IMR-90 (cell line): ENCODE results near the gene FMO2. TPM values are rescaled to one million over a fixed set of nuclear protein-coding genes. Genes with fewer than 3 reads are reported as not detected.

Source experiments
- ATAC-seq: fragments of 200-7000 bp; cut with Tn5 transposase; 2 replicates; pipeline ENCODE4 v1.9.1; 2020; ENCODE audit warnings: low read depth, mild to moderate bottlenecking, moderate library complexity
- BruUV-seq: library from RNA; stranded (reverse); fragments of 400-500 nt; replicated peaks from 2 replicates; lab custom pipeline; 2021; lab: Mats Ljungman, UMichigan
- CTCF ChIA-PET: fragments of 300-600 bp; formaldehyde crosslinking; extraction: SDS; loops from one replicate; lab custom pipeline; 2021; ENCODE audit warnings: antibody characterized with exemption; lab: Yijun Ruan, JAX
- POLR2A ChIA-PET: fragments of 300-600 bp; sonication (Branson Sonifier 250); formaldehyde crosslinking; loops from one replicate; lab custom pipeline; 2022; ENCODE audit warnings: antibody characterized with exemption; ENCODE audit not compliant: unreplicated experiment; lab: Charles Lee
- DNase-seq: peaks from one replicate; pipeline ENCODE4 v3.0.0; 2013
- H2AFZ ChIP-seq: replicated peaks from 2 replicates; pipeline ENCODE3; 2013; ENCODE audit warnings: low read length, mild to moderate bottlenecking; ENCODE audit not compliant: poor library complexity
- H2AK5ac ChIP-seq: 2 replicates; pipeline ENCODE4 v1.6.1; 2013; ENCODE audit warnings: low read depth, low read length, inconsistent platforms
- H2AK9ac ChIP-seq: replicated peaks from 2 replicates; pipeline ENCODE3; 2013; ENCODE audit warnings: mild to moderate bottlenecking, low read depth, low read length, moderate library complexity; ENCODE audit not compliant: poor library complexity
- H2BK120ac ChIP-seq: 2 replicates; pipeline ENCODE4 v1.6.1; 2013; ENCODE audit warnings: low read depth, low read length, inconsistent platforms
- H2BK15ac ChIP-seq: 3 replicates; pipeline ENCODE4 v1.6.1; 2013; ENCODE audit warnings: low read depth, low read length, inconsistent platforms
- H2BK20ac ChIP-seq: 2 replicates; pipeline ENCODE4 v1.6.1; 2013; ENCODE audit warnings: low read depth, mild to moderate bottlenecking, inconsistent platforms, low read length, moderate library complexity
- H2BK5ac ChIP-seq: 2 replicates; pipeline ENCODE4 v1.6.1; 2013; ENCODE audit warnings: mild to moderate bottlenecking, low read depth, low read length, inconsistent platforms; ENCODE audit not compliant: poor library complexity, severe bottlenecking
- H3K14ac ChIP-seq: replicated peaks from 2 replicates; pipeline ENCODE4 v1.6.1; 2013; ENCODE audit warnings: low read depth, low read length, inconsistent platforms
- H3K18ac ChIP-seq: 2 replicates; pipeline ENCODE4 v1.6.1; 2013; ENCODE audit warnings: low read depth, low read length, control low read depth
- H3K23ac ChIP-seq: 2 replicates; pipeline ENCODE4 v1.6.1; 2013; ENCODE audit warnings: low read depth, low read length, inconsistent platforms
- H3K27ac ChIP-seq: 2 replicates; pipeline ENCODE4 v1.5.1; 2013; ENCODE audit warnings: mild to moderate bottlenecking, control low read depth, low read length; ENCODE audit not compliant: insufficient read depth
- H3K27me3 ChIP-seq: 2 replicates; pipeline ENCODE4 v1.6.1; 2013; ENCODE audit warnings: low read length; ENCODE audit not compliant: control insufficient read depth, insufficient read depth
- H3K36me3 ChIP-seq: 2 replicates; pipeline ENCODE4 v1.6.1; 2013; ENCODE audit warnings: low read length, mixed read lengths; ENCODE audit not compliant: control insufficient read depth, insufficient read depth
- H3K4ac ChIP-seq: 2 replicates; pipeline ENCODE4 v1.6.1; 2013; ENCODE audit warnings: low read depth, low read length, inconsistent platforms
- H3K4me1 ChIP-seq: 2 replicates; pipeline ENCODE4 v1.6.1; 2013; ENCODE audit warnings: low read length, mixed read lengths; ENCODE audit not compliant: control insufficient read depth, insufficient read depth
- H3K4me2 ChIP-seq: 2 replicates; pipeline ENCODE4 v1.6.1; 2013; ENCODE audit warnings: low read depth, mild to moderate bottlenecking, control low read depth, low read length, moderate library complexity
- H3K4me3 ChIP-seq: 2 replicates; pipeline ENCODE4 v1.5.1; 2013; ENCODE audit warnings: low read depth, mild to moderate bottlenecking, control low read depth, low read length, moderate library complexity; ENCODE audit not compliant: insufficient read depth
- H3K56ac ChIP-seq: 2 replicates; pipeline ENCODE4 v1.6.1; 2013; ENCODE audit warnings: low read length, inconsistent platforms; ENCODE audit not compliant: insufficient read depth; ENCODE audit errors: extremely low read depth
- H3K79me1 ChIP-seq, 2 experiments: 2 replicates each; pipeline ENCODE4 v1.6.1; 2013; ENCODE audit warnings: low read length in 2 of 2, inconsistent platforms in 1 of 2, low read depth in 1 of 2
- H3K9ac ChIP-seq: 2 replicates; pipeline ENCODE4 v1.6.1; 2013; ENCODE audit warnings: low read depth, low read length, control low read depth
- H3K9me1 ChIP-seq: 2 replicates; pipeline ENCODE4 v1.6.1; 2013; ENCODE audit warnings: low read length, inconsistent platforms; ENCODE audit not compliant: insufficient read depth
- H3K9me3 ChIP-seq: 2 replicates; pipeline ENCODE4 v1.6.1; 2013; ENCODE audit warnings: low read length; ENCODE audit not compliant: control insufficient read depth, insufficient read depth
- H4K20me1 ChIP-seq: 2 replicates; pipeline ENCODE4 v1.6.1; 2013; ENCODE audit warnings: low read length, inconsistent platforms; ENCODE audit not compliant: insufficient read depth
- H4K5ac ChIP-seq: 2 replicates; pipeline ENCODE4 v1.6.1; 2013; ENCODE audit warnings: mild to moderate bottlenecking, low read depth, low read length, control low read depth
- H4K8ac ChIP-seq, 2 experiments: 2 replicates each; pipeline ENCODE4 v1.6.1; 2013; ENCODE audit warnings: low read depth in 2 of 2, low read length in 2 of 2, control low read depth in 1 of 2, inconsistent platforms in 1 of 2
- H4K91ac ChIP-seq: 2 replicates; pipeline ENCODE4 v1.6.1; 2013; ENCODE audit warnings: low read depth, low read length, inconsistent platforms; ENCODE audit not compliant: insufficient read depth
- CHD1 ChIP-seq: IDR thresholded peaks from 2 replicates; pipeline ENCODE4 v1.6.1; 2012; ENCODE audit warnings: low read depth, low read length, improper control_type of control experiment
- ELK1 ChIP-seq: fragments of 150-350 bp; IDR thresholded peaks from 2 replicates; pipeline ENCODE4 v1.6.1; 2016; ENCODE audit warnings: low read depth, mild to moderate bottlenecking, low read length, moderate library complexity, borderline replicate concordance
- FOS ChIP-seq: fragments of 150-350 bp; IDR thresholded peaks from 2 replicates; pipeline ENCODE4 v1.6.1; 2016; ENCODE audit warnings: low read depth, low read length
- RCOR1 ChIP-seq: IDR thresholded peaks from 2 replicates; pipeline ENCODE4 v1.6.1; 2012; ENCODE audit warnings: mild to moderate bottlenecking, low read length, improper control_type of control experiment; ENCODE audit not compliant: insufficient replicate concordance
- RFX5 ChIP-seq: IDR thresholded peaks from 2 replicates; pipeline ENCODE4 v1.8.0; 2012; ENCODE audit warnings: low read depth, mild to moderate bottlenecking, low read length, moderate library complexity
- SMC3 ChIP-seq: fragments of 150-350 bp; IDR thresholded peaks from 2 replicates; pipeline ENCODE4 v1.6.1; 2016; ENCODE audit warnings: low read depth, mild to moderate bottlenecking, antibody characterized with exemption, low read length, moderate library complexity
- WGBS, 2 experiments: methylation state at CpG; one replicate each; pipeline versions ENCODE4 v1.1.5 to v1.1.7; 2013; ENCODE audit warnings: missing lambda C conversion rate in 2 of 2; ENCODE audit not compliant: insufficient read length in 1 of 2; ENCODE audit errors: extremely low coverage in 2 of 2; 5-methylcytosine and 5-hydroxymethylcytosine counted together
- dilution Hi-C: fragments of 300-500 bp; cut with HindIII; formaldehyde crosslinking; loops from one replicate; pipeline ENCODE4 v1.14.3; 2018; ENCODE audit warnings: low sequenced_read_pairs; ENCODE audit not compliant: unreplicated experiment
- in situ Hi-C: fragments of 300-500 bp; cut with MboI; formaldehyde crosslinking; loops from 3 replicates; pipeline ENCODE4 v1.14.3; 2019; ENCODE audit warnings: low sequenced_read_pairs, inconsistent platforms, mixed read lengths
- intact Hi-C: fragments of 100-400 bp; cut with micrococcal nuclease; formaldehyde crosslinking; loops from 2 replicates; pipeline ENCODE4 v1.10.0; 2022
- polyA plus RNA-seq, 3 experiments: library from polyadenylated mRNA; depleted of rRNA; stranded (reverse); fragments of >200 nt; gene quantifications; 2 replicates each; pipeline ENCODE4 v1.2.3, GENCODE V29; 2012; ENCODE audit warnings: low replicate concordance in 1 of 3
- total RNA-seq: library from RNA; depleted of rRNA; stranded (reverse); fragments of >200 nt; gene quantifications from 2 replicates; pipeline ENCODE4 v1.2.3, GENCODE V29; 2012

FMO2 gene
- total and polyA plus RNA-seq, 2 of the 4 experiments (the other 2 are of a cell fraction) = under 0.01 to 0.05 TPM

- Histone ChIP-seq H2BK5ac (no peak overlapping the region), H3K4ac (no peak overlapping the region), H3K14ac (no peak overlapping the region), H3K36me3 (no peaks in the 10 kb centered on the region), H2BK20ac (no peak overlapping the region), H3K9ac (no peak overlapping the region), H3K4me1 (no peaks in the 10 kb centered on the region), H3K4me3 (no peak overlapping the region), H3K9me3 (no peaks in the 10 kb centered on the region), H3K79me1 (no peaks in the 10 kb centered on the region), H3K4me2 (no peak overlapping the region), H4K91ac (no peak overlapping the region), H4K5ac (no peak overlapping the region), H4K20me1 (no peaks in the 10 kb centered on the region), H2BK120ac (no peak overlapping the region), H3K18ac (no peak overlapping the region; the same call in 1 of the 2 replicates), H2AK5ac (no peak overlapping the region), H3K56ac (no peak overlapping the region), H2AFZ (no peak overlapping the region), H3K27me3 (no peaks in the 10 kb centered on the region), H3K23ac (no peak overlapping the region), H3K27ac (no peak overlapping the region), H4K8ac (no peak overlapping the region), H2AK9ac (no peak overlapping the region), H3K9me1 (no peaks in the 10 kb centered on the region), H2BK15ac (no peak overlapping the region)
- dilution Hi-C loops (no loop called here), intact Hi-C loops (no loop called here), in situ Hi-C loops (no loop called here)
- POLR2A ChIA-PET = interaction anchor here (0.6 kb wide), 1 partner anchor 16 kb away, joined by 5 read pairs; no protein-coding TSS in a partner anchor
- TF ChIP-seq SMC3 (no peak), ELK1 (no peak), CHD1 (no peak), RFX5 (no peak), RCOR1 (no peak), FOS (no peak)
- no peak for DNase-seq
- CTCF ChIA-PET = interaction anchor here (1.3 kb wide), 1 partner anchor 12 kb away, joined by 4 read pairs; no protein-coding TSS in a partner anchor
- WGBS, 2 experiments = no CpG with 5 or more reads among the region's 1 CpG
- ATAC-seq = no peak
- no TSS peak for BruUV-seq
These were observed 25.3 kb downstream of the FMO2 start for GRCh38 chr1:171210355-171210754.
